ENCODE measurements around the gene HSPA14. TPM values are rescaled to one million over a fixed set of nuclear protein-coding genes. Genes with fewer than 3 reads are reported as not detected.

The HSPA14 gene
- total RNA-seq, 1 donor: 11.9 TPM

GRCh38 chr10:14826076-14826829 is 11.9 kb upstream of the HSPA14 start:
- Histone ChIP-seq H2AFZ (ENCODE audit: low read length) (no peak overlapping the region), H3K9me3 (ENCODE audit: low read depth, low read length) (no peaks in the 10 kb centered on the region), H4K20me1 (ENCODE audit: insufficient read depth, low read length) (no peaks in the 10 kb centered on the region), H3K27ac (ENCODE audit: low read depth, low read length) (no peak overlapping the region), H3K4me3 (ENCODE audit: insufficient read depth, low read length) (no peak overlapping the region), H3K4me2 (ENCODE audit: insufficient read depth, low read length) (no peak overlapping the region), H3K79me2 (ENCODE audit: insufficient read depth, low read length) (no peaks in the 10 kb centered on the region), H3K27me3 (ENCODE audit: insufficient read depth, low read length) (no peaks in the 10 kb centered on the region), H3K4me1 (ENCODE audit: insufficient read depth, low read length) (no peaks in the 10 kb centered on the region), H3K36me3 (ENCODE audit: insufficient read depth, low read length) (no peaks in the 10 kb centered on the region)
- DNase-seq (ENCODE audit: insufficient read length, low spot score, missing footprints): no peak
- TF ChIP-seq CTCF (IDR thresholded peaks at IDR 0.05; ENCODE audit: extremely low read depth, low read depth, low read length): no peak

DNA sequence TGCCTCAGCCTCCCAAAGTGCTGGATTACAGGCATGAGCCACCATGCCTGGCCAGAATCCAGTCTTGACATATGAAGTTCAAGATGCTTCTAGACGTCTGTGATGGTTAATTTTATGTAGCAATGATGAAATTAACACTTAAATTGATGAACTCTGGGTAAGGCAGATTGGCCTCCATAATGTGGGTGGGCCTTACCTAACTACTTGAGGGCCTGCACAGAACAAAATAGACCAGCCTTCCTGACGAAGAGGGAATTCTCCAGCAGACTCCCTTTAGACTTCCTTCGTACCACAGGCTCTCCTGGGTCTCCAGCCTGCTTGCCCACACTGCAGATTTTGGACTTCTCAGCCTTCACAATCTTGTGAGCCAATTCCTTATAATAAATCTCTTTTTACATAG is 5.0 kb upstream of the HSPA14 start:
- Histone ChIP-seq H4K20me1 (ENCODE audit: insufficient read depth, low read length) (no peaks in the 10 kb centered on the region), H2AFZ (ENCODE audit: low read length) (no peak overlapping the region), H3K27me3 (ENCODE audit: insufficient read depth, low read length) (no peaks in the 10 kb centered on the region), H3K4me1 (ENCODE audit: insufficient read depth, low read length) (peaks cover 9% of the 10 kb centered on the region), H3K4me2 (ENCODE audit: insufficient read depth, low read length) (no peak overlapping the region), H3K27ac (ENCODE audit: low read depth, low read length) (no peak overlapping the region), H3K36me3 (ENCODE audit: insufficient read depth, low read length) (peaks cover 3% of the 10 kb centered on the region), H3K79me2 (ENCODE audit: insufficient read depth, low read length) (peaks cover under 1% of the 10 kb centered on the region), H3K4me3 (ENCODE audit: insufficient read depth, low read length) (no peak overlapping the region), H3K9me3 (ENCODE audit: low read depth, low read length) (no peaks in the 10 kb centered on the region)
- no peak for TF ChIP-seq CTCF (IDR thresholded peaks at IDR 0.05; ENCODE audit: extremely low read depth, low read depth, low read length)
- no peak for DNase-seq (ENCODE audit: insufficient read length, low spot score, missing footprints)

DNA sequence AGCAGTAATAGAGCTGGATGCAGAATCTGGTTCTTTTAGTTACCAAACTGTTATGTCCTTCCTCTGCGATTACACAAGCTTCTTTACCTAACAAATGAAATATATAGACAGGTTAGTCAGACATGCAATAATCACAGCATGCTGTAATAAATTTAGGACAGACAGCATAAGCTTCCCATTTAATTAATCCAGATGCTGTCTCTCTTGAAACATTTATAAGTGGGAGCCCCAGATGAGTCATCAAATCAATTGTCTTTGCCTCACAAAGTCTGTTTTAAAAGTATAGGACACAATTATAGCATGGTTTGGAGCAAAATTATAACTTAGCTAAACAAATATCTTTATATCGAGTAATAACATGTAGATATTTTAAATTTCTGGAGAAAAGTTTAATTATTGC is 1.9 kb upstream of the HSPA14 start:
- Histone ChIP-seq H4K20me1 (ENCODE audit: insufficient read depth, low read length) (peaks cover 4% of the 10 kb centered on the region), H3K36me3 (ENCODE audit: insufficient read depth, low read length) (peaks cover 13% of the 10 kb centered on the region), H3K27me3 (ENCODE audit: insufficient read depth, low read length) (no peaks in the 10 kb centered on the region), H3K4me2 (ENCODE audit: insufficient read depth, low read length) (no peak overlapping the region), H3K27ac (ENCODE audit: low read depth, low read length) (no peak overlapping the region), H3K79me2 (ENCODE audit: insufficient read depth, low read length) (peaks cover 27% of the 10 kb centered on the region), H3K4me1 (ENCODE audit: insufficient read depth, low read length) (peaks cover 12% of the 10 kb centered on the region), H2AFZ (ENCODE audit: low read length) (no peak overlapping the region), H3K4me3 (ENCODE audit: insufficient read depth, low read length) (no peak overlapping the region), H3K9me3 (ENCODE audit: low read depth, low read length) (no peaks in the 10 kb centered on the region)
- no peak for DNase-seq (ENCODE audit: insufficient read length, low spot score, missing footprints)
- no peak for TF ChIP-seq CTCF (IDR thresholded peaks at IDR 0.05; ENCODE audit: extremely low read depth, low read depth, low read length)

DNA sequence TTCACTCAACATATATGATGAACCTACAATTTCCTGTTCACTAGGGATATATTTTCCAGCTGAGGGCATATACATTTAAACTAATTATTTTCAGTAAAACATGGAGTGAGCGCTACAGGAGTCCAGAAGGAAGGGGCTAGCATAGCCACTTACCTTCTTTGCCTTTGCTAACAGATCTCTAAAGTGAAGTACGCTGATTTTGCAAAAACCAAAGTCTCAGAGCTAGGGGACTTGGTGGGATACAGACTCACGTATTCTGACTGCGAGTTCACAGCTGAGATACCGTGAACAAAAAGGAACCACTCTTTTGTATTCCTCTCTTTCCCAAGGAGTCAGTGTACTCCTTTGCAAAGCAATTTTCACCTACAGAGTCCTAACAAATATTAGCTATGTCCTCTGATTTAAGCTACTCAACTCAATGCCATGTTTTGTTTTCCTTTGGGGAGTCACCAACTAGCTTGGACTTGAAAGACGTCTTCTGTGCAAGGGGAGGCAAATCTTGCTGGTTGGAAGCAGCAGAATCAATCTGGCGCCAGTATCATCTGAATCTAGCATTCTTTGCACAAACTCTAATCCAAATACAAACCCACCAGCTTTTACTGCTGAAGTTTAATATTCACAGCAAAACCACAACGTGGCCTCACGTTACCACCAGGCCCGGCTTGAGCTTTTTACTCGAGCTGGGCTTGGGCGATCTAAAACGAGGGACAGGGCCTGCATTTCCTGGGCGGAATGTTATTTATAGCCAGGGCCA is 926 bp upstream of the HSPA14 start:
- Histone ChIP-seq H3K79me2 (ENCODE audit: insufficient read depth, low read length) (peaks cover 36% of the 10 kb centered on the region), H3K36me3 (ENCODE audit: insufficient read depth, low read length) (peaks cover 23% of the 10 kb centered on the region), H3K27ac (ENCODE audit: low read depth, low read length) (peak overlapping the region; percentile 83), H2AFZ (ENCODE audit: low read length) (peak overlapping the region; percentile 98), H3K27me3 (ENCODE audit: insufficient read depth, low read length) (no peaks in the 10 kb centered on the region), H3K4me3 (ENCODE audit: insufficient read depth, low read length) (peak overlapping the region; percentile 97), H3K4me2 (ENCODE audit: insufficient read depth, low read length) (peak overlapping the region; percentile 93), H3K4me1 (ENCODE audit: insufficient read depth, low read length) (peaks cover 12% of the 10 kb centered on the region), H4K20me1 (ENCODE audit: insufficient read depth, low read length) (peaks cover 4% of the 10 kb centered on the region), H3K9me3 (ENCODE audit: low read depth, low read length) (no peaks in the 10 kb centered on the region)
- DNase-seq (ENCODE audit: insufficient read length, low spot score, missing footprints): no peak
- TF ChIP-seq CTCF (IDR thresholded peaks at IDR 0.05; ENCODE audit: extremely low read depth, low read depth, low read length): no peak

Data from osteoblast (primary cell).